D341Med (cell line): ENCODE measurements around the gene NDUFA8.
"Not testable (repeated sequence)": the region's sequence is repeated elsewhere in the genome, so short reads cannot be mapped to it uniquely, and the experiment has no call there.

Experiments used
- DNase-seq: peaks from one replicate; pipeline ENCODE4 v3.0.0; 2012; ENCODE audit warnings: low spot score

Gene NDUFA8

DNA sequence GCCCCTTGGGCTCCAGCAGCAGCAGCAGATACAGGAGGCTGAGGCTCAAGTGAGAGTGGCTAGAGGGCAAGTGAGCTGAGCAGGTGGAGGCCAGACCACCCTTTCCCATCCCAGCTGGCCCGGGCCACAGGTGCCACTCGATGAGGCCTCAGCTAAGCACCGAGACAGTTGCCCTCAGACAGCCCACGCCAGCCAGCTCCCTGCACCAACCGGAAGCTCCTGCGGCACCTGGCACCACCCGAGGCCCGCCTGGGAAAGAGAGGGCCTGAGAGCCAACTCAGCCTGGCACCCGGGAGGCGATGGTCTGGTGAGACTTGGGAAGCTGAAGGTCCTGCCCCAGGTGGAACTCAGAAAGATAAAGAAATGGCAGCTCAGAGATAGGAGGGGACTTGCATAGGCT is 38.2 kb downstream of the NDUFA8 start:
- no peak for DNase-seq

DNA sequence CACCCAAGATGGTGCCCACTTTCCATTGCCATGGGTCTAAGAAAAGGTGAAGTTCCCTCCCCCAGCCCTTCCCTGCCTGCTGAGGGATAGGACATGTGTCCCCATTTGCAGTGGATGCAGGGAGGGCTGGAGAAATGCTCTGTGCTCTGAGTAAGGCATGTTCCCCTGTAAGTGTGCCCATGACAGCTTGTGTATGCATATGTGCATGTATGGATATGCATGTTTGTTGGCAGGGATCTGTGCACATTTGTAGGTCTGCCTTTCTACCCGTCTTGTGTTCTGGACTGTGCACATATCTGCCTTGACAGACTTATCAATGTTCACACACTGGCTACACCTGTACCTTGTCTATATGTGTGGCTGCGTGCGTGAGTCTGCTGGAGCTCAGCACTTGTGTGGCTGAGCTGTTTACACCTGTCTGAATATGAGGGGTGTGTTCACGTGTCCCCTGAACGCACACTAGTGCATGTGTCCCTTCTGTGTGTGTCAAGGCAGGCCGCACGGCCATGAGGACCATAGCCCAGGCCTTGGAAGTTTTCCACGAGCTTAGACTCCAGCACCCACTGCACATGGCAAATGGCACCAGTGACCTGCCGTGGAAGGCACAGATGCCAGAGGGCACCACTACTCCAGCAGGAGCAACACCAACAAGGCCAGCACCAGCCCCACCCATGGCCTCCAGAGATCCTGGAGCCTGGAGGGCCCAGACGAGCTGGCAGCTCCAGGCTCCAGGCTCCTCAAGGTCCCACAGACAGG is 39.1 kb downstream of the NDUFA8 start:
- DNase-seq, result no peak

GRCh38 chr9:122119721-122120120 is 39.9 kb downstream of the NDUFA8 start:
- DNase-seq, result no peak

GRCh38 chr9:122119166-122119521 is 40.4 kb downstream of the NDUFA8 start:
- DNase-seq, result no peak

GRCh38 chr9:122118343-122119165 is 41.0 kb downstream of the NDUFA8 start:
- no peak for DNase-seq

- DNase-seq, result not testable (repeated sequence)
Measured at GRCh38 chr9:122117241-122117640, 42.3 kb downstream of the NDUFA8 start.

DNA sequence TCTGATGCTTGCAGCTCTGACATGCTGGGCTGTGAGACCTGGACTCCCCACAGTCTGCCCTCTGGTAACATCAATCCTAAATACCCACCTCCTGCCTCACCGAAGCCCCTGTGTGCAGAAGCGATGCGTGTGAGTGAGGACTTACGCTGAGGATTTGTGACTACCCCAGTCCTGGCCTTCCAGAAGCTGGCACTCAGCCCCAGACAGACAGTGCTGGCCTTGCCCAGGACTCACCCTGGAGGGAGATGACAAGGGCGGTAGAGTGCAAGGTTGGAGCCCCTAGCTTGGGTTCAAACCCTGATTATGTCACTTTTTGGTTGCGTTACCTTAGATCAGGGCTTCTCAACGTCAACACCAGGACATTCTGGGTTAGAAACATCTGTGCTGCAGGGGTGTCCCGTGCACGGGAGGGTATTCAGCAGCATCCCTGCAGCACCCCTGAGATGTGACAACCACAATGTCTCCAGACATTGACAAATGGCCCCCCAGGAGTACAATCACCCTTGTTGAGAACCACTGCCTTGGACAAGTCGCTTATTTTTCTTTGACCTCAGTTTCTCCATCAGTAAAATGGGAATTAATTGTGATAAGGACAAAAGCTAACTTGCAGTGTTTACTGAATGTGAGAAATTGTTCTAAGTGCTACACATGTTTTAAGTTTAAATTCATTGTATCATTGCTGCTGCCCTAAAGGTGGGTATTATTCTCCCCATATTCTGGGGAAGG is 43.0 kb downstream of the NDUFA8 start:
- DNase-seq, result no peak

- DNase-seq, result no peak
Measured at GRCh38 chr9:122116040-122116439, 43.5 kb downstream of the NDUFA8 start.

- no peak for DNase-seq
Measured at GRCh38 chr9:122115176-122116035, 44.2 kb downstream of the NDUFA8 start.

DNA sequence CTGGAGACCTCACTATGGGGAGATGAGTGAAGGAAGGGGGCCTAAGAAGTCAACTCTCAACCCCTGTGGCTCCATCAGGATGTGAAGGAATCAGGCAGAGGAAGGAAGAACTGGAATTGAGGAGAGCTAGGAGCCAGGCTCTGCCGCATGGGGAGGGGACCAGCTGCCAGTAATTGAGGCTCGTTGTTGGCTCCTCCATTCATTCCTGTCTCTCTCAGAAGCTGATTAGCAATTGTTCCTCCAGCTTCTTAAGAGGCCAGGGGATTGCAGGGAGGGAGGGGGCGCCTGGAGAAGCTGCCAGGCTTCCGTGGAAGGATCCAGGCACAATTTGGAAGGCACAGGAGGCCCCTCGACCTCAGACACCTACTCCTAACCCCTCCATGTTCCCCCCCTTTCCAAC is 46.0 kb downstream of the NDUFA8 start:
- peak; percentile 58 for DNase-seq

DNA sequence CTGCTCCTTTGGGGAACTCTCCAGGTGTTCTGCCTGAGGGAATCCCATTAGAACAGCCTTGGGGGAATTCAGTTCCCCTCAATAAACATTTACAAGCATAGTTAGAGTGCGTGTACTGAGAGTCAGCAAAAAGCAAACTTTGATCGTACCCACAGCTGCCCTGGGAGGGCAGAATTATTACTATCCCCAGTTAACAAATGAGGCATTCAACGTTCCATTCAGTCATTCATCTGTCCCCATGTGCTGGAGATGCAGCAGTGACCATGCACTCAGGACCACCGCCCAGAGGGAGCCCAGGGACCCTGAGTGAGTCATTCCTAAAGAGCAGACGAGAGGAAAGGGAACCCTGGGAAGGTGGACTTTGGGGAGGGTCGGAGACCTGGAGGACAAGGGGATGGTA is 47.3 kb downstream of the NDUFA8 start:
- DNase-seq, result no peak

GRCh38 chr9:122111413-122112085 is 48.0 kb downstream of the NDUFA8 start:
- no peak for DNase-seq

DNA sequence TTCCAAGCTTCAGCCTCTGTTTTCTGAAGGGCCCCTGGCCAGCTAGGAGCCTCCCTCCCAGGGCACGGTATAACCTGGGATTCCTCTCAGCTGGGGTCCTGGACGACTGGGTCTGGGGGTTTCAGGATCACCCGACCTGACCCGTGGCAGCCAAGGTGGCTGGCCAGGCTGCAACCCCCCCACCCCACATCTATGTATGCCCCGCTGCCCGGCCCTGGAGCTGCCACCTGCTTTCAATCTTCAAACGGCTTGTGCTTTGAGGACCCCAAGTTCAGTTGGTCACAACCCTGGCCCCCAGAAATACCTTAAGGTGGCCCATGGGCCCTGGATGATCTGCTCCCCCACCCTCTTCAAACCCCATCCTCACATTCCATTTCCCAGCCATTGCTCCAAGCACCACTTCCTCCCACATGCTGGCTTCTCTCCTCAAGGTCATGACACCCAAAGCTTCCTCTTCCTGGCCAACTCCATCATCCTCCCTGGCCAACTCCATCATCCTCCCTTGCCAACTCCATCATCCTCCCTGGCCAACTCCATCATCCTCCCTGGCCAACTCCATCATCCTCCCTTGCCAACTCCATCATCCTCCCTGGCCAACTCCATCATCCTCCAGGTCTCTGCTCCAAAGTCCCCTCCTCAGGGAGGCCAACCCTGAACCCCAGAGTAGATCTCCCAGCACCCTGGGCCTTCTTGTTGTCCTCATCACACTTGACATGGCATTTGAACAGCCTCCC is 49.3 kb downstream of the NDUFA8 start:
- no peak for DNase-seq

- DNase-seq, result no peak
Measured at GRCh38 chr9:122109035-122109813, 50.4 kb downstream of the NDUFA8 start.

- DNase-seq, result no peak
Measured at GRCh38 chr9:122107291-122107805, 52.2 kb downstream of the NDUFA8 start.

DNA sequence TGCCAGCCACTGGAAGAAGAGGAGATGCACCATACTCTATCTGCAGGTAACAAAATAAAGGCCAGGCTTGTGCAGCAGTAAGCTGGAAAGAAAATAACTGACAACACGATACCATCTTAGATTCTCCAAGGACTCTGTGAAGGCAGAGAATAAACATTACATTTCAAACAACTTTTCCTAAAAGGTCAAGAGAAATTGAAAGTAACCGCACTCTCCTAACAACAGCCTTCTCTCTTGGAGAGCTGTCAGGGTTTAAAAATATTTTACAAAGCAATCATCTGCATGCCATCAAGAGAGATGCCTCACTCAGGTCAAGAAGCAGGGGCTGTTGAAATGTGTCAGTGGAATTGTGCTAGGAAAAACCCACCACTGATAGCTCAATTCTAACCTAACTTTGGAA is 53.0 kb downstream of the NDUFA8 start:
- DNase-seq, result no peak

GRCh38 chr9:122103985-122104384 is 55.6 kb downstream of the NDUFA8 start:
- DNase-seq, result no peak

DNA sequence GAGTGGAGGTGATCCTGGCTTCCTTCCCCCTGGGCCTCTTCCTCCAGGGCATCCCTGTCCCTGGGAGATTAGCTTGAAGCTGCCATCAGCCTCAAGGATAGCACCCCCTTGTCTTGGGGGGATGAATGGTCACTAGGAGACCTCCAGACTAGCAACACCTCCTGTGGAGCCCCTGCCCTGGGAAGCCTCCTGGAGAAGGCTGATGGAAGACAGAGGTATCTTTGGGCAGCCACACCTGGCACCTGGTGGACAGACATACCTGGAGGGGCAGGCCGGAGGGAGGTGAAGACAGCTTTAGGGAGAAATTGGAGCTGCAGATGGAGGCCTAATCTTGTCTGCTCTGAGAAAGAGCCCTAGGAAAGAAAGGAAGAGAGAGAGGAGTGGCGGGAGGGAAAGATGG is 57.4 kb downstream of the NDUFA8 start:
- no peak for DNase-seq

GRCh38 chr9:122100756-122101155 is 58.8 kb downstream of the NDUFA8 start:
- DNase-seq, result no peak
